Measurements from ENCODE around the gene SLC17A1.

- TF ChIP-seq SP1 (IDR thresholded peaks at IDR 0.05) = no peak
- TF ChIP-seq, protein P1, sequence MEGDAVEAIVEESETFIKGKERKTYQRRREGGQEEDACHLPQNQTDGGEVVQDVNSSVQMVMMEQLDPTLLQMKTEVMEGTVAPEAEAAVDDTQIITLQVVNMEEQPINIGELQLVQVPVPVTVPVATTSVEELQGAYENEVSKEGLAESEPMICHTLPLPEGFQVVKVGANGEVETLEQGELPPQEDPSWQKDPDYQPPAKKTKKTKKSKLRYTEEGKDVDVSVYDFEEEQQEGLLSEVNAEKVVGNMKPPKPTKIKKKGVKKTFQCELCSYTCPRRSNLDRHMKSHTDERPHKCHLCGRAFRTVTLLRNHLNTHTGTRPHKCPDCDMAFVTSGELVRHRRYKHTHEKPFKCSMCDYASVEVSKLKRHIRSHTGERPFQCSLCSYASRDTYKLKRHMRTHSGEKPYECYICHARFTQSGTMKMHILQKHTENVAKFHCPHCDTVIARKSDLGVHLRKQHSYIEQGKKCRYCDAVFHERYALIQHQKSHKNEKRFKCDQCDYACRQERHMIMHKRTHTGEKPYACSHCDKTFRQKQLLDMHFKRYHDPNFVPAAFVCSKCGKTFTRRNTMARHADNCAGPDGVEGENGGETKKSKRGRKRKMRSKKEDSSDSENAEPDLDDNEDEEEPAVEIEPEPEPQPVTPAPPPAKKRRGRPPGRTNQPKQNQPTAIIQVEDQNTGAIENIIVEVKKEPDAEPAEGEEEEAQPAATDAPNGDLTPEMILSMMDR (IDR thresholded peaks at IDR 0.05; ENCODE audit: low read depth, low read length, missing input control) = no peak
- TF ChIP-seq FOXA1 (IDR thresholded peaks at IDR 0.05) = no peak
- no peak for TF ChIP-seq RAD21 (IDR thresholded peaks at IDR 0.05)
- no peak for TF ChIP-seq ZBTB33 (IDR thresholded peaks at IDR 0.05)
- TF ChIP-seq TAF1 (conservative IDR thresholded peaks at IDR 0.05) = no peak
- no peak for TF ChIP-seq MAX (IDR thresholded peaks at IDR 0.05)
- no peak for TF ChIP-seq GABPA (IDR thresholded peaks at IDR 0.05 in 1 of 2, conservative IDR thresholded peaks at IDR 0.05 in 1 of 2)
- no peak for TF ChIP-seq ATF3 (IDR thresholded peaks at IDR 0.05)
These were observed 15.6 kb downstream of the SLC17A1 start for GRCh38 chr6:25816252-25816651.

Data from liver (tissue), 3 donors.